Myocyte (in vitro differentiated cells): ENCODE measurements around the gene WSCD1. TPM values are rescaled to one million over a fixed set of nuclear protein-coding genes. Genes with fewer than 3 reads are reported as not detected.

Source experiments
- DNase-seq: peaks from one replicate; pipeline ENCODE4 v3.0.0-alpha.2; 2012; ENCODE audit warnings: low read depth
- polyA plus RNA-seq: library from polyadenylated mRNA; unstranded; fragments of >200 nt; gene quantifications from one replicate; pipeline ENCODE4 v1.2.1, GENCODE V29; 2012; ENCODE audit warnings: missing spikeins
- total RNA-seq: library from RNA; depleted of rRNA; stranded (reverse); fragments of >200 nt; gene quantifications from 2 replicates; pipeline ENCODE4 v1.2.3, GENCODE V29; 2014

WSCD1 gene
- total RNA-seq, result 19.8 and 30.1 TPM in 2 replicates
- 3.6 TPM for polyA plus RNA-seq

DNA sequence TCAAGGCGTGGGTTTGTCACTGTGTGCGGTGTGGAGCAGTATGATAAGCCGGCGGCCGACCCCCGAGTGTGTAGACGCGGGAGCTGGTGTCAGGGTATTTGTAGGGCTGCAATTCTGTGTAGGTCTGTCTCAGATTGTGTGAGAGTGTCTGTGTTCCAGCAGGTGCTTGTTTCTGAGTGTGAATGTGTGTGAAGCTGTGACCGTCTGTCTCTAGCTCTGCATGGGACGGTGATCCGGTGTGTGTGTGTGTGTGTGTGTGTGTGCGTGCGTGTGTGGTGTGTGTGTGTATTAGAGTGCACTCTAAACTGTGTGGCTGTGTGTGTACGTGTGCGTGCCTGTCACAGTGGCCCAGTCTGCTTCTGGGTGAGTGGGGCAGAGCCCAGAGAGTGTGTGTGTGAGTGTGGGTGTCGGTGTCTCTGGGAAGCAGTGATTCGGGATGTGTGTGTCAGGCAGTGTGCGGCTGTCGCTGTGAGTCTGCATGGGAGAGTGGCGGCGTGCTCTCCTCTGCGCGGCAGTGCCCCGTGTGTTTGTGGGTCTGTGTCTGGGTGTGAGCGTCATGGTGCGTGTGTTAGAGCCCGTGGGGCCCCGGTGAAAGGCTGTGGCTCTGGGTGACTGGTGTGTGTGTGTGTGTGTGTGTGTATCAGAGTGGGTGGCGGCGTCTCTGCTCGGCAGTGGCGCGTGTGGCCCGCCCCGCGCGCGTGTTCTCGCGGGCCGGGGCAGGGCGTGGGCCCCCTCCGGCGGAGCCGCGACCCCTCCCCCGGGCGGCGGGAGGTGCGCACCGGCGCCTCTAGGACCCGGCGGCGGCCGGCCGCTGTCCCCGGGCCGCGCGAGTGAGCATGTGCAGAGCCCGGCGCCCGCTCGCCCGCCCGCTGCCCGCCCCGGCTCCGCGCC, at the start of gene WSCD1:
Gene WSCD1, plus strand, starts transcription at position 841 of the 891 bp plus-strand sequence. CDS start 10,280 bp downstream, outside the sequence.
- no peak for DNase-seq

- peak; percentile 11 for DNase-seq
These were observed 49.2 kb upstream of the WSCD1 start for GRCh38 chr17:6021011-6021400.

- no peak for DNase-seq
These were observed 48.6 kb upstream of the WSCD1 start for GRCh38 chr17:6021627-6022026.

- no peak for DNase-seq
These were observed 46.9 kb upstream of the WSCD1 start for GRCh38 chr17:6023036-6023831.

GRCh38 chr17:6024576-6024975, 45.6 kb upstream of the WSCD1 start:
- DNase-seq, result peak; percentile 39

GRCh38 chr17:6027342-6028024, 42.7 kb upstream of the WSCD1 start:
- DNase-seq, result peak; percentile 53

GRCh38 chr17:6028294-6028693, 41.9 kb upstream of the WSCD1 start:
- DNase-seq, result no peak

DNA sequence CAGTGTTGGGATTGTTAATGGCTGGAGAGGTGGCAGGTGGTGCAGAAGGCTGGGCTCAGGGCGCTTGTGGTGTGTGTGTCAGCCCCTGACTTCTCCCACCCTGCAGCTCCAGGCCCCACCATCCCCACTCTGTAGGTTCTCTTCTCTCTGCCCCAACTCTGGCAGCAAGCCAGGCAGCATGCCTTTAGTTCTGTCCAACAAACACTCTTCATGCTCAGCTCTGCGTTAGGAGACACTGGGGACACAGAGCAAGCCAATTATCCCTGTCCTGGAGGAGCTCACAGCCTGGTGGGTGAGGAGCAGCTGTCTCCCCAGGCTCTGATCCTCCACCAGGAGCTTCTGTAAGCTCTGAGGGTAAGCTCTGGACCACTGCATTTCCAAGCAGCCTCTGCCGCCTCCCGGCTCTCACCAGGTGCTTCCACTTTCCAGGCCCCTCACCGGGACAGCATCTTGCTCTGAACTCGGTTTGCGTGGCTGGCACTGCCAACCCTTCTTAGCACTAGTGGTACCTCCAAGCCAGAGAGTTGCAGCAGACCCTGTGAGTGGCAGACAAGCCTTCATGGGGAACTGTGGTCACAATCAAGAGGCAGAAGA, 34.3 kb upstream of the WSCD1 start:
- DNase-seq, result no peak

DNA sequence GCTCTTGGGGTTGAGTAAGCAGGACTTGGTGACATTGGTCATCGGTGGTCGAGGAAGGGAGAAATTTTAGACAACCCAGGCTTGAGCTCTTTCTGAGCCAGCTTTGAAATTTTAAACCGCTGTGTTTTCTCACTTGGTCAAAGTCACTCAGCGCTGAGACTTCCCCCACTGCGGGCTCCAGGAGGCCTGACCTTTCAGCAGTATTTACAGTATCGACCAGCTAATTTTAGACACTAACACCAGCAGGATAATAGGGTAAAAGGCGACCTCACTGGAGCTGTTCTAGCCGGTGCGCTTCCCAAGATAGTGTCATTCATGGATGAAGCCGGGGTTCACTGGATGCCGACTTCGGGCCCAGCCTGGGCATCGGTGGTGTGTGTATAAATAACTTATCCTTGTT, 29.7 kb upstream of the WSCD1 start:
- no peak for DNase-seq

GRCh38 chr17:6041246-6041645, 28.9 kb upstream of the WSCD1 start:
- DNase-seq, result no peak

DNA sequence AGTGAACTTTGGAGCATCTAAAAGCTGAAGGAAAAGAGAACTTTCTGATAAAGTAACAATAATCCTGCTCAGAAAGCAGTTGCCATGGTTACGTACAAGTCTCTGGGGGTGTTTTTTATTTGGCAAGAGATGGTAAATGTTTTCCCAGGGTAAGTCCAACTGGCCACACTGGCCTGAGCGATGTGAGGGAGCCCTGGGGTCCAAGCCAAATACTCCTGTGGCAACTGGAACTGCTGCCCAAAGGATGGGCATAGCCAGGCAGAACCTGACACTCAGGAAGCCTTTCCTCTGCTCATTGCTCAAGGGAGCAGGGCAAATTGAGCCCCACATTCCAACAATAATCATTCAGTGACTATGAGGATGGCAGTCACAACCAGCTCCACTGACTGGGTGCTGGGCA, 26.8 kb upstream of the WSCD1 start:
- peak; percentile 30 for DNase-seq

GRCh38 chr17:6044261-6044660, 25.9 kb upstream of the WSCD1 start:
- DNase-seq, result no peak

DNA sequence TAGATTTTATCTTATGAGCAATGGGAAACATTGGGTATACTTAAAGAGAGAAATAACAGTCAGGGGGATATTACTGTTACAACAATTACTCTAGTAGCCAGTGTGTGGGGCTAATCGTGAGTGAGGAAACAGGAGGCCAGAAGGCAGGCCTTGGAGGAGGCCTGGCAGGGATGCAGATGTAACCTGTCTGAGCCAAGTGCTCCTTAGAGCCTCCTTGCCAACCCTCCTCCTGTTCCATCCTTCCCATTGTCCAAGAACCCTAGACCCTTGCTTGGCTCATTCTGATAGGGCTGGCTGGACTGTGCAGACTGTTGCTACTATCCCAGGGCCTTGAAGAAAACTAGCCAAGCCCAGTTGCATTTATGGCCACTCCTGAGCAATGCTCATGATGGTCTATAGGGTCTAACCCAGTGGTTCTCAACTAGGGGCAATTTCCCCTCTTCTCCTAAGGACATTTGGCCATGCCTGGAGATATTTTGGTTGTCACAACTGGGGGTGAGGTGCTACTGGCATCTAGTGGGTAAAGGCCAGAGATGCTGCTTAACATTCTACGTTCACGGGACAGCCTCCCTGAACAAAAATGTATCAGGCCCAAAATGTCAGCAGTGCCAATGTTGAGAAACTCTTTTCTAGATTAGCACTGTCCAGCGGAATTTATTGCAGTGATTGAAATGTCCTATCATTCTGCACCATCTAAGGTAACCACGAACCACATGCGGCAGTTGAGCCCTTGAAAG, 24.4 kb upstream of the WSCD1 start:
- DNase-seq, result no peak

DNA sequence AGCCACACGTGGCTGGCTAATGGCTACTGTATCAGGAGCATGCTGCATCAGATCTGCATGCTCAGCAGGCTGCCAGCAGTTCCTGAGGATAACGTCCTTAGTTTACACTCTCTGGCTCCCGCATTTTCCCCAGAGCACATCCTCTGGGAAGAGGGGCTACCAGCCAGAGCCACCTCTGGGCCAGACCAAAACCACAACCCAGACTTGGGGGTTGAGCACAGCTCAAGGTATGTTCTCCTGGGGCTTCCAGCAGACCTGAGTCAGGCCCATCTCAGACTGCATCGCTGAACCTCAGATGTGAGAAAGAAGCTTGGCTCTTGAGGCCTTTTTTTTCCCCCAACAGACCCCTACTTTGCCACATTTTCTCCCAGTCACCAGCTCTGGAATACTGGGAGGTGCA, 23.7 kb upstream of the WSCD1 start:
- no peak for DNase-seq

GRCh38 chr17:6046931-6047330, 23.2 kb upstream of the WSCD1 start:
- DNase-seq, result no peak

DNA sequence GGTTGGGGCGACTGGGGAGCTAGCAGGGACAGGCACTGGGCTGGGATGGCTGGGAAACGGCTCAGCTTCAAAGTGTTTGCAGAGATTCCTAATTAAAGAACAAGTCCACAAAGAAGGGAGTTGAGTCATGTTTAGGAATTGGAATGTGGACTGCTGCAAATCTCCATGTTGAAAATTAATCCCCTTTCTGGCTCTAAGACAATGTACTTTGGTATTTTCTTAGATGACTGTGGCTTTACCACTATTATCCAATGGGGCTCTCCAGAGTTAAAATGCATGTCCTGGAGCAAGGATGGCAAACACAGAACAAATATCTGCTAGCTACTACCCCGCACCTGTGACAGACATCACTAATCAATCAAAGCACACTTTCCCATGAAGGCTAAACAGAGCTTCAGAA, 22.2 kb upstream of the WSCD1 start:
- DNase-seq, result peak; percentile 91

DNA sequence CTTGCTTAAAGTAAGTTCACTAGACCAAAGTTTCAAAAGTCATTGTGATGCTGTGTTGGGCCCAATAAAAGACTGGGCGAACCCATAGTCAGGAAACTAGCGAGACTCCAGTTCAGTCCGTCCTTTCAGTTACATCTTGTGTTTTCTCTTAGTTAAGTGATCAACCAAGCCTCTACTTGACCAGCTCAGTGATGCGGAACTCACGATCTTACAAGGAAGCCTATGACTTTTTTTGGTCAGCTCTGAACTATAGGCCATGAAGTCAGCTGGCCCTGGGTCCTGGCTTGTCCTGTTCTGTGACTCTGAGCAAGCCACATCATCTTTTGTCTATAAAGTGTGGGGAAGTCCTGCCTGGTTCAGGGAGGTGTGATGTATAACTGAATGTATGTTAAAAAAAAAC, 21.7 kb upstream of the WSCD1 start:
- DNase-seq, result no peak

GRCh38 chr17:6052926-6053325, 17.3 kb upstream of the WSCD1 start:
- no peak for DNase-seq

DNA sequence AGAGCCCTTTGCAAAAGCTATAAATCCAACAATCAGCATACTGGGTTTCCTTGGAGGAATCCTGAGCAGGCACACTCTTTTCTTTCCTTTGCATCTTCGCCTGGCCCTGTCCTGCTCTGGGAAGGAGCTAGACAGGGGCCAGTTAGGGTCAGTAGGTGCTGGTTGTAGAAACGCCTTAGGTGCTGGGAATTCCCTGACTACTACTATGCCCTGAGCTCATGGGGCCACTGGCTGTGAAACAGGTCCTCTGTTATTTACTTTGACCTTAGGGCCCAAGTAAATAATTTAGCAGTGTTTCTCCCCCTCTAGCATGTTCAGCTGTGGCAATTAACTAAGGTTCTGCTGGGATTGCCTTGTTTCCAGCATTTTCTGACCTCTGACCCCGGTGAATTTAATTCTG, 15.8 kb upstream of the WSCD1 start:
- no peak for DNase-seq

DNA sequence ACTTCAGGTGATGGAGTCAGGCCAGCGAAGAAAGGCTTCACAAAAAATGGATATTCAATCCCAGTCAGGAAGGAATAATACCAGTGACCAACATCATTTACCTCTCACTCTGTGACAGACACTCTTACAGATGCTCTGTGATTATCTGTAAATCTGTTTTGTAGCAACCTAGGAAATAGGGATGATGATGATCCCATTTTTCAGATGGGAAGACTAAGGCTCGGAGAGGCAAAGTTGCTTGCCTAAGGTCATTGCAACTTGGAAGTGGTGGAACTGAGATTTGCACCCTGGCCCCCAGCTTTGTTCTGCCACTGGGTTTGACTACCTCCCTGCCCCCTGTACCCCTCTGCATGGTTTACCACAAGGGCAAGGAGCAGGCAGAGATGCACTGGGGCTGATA, 14.1 kb upstream of the WSCD1 start:
- no peak for DNase-seq

DNA sequence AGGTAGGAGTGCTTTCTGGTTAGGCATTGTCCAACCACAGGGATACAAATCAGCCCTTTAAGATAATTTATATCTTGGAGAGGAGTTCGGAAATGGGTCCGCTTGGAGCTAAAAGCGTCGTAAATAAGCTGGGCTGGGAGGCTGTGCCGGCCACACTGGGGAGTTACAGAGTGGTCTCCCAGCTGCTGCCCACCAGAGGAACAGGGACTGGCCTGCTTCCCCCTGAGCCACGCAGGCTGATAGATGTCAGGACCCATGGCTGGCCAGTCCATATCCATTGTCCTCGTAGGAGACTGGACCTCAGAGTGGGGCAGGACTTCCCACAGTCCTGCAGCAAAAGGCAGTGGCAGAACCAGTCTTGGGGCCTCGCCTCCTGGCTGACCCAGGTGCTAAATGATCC, 12.6 kb upstream of the WSCD1 start:
- DNase-seq, result no peak
